Coronary artery (tissue), 2 donors: ENCODE measurements around the gene PTRHD1.

ENCODE experiments used
- DNase-seq: peaks from one replicate; pipeline ENCODE4 v3.0.0-alpha.2; 2017; ENCODE audit warnings: low spot score
- H3K27ac ChIP-seq, 2 donors: fragments of 200-600 bp; sonication (generic); one replicate each; pipeline ENCODE4 v1.5.1; 2016 to 2019
- H3K4me3 ChIP-seq: fragments of 200-600 bp; sonication (generic); 2 replicates; pipeline ENCODE4 v1.5.1; 2016; ENCODE audit warnings: mild to moderate bottlenecking, moderate library complexity
- CTCF ChIP-seq: fragments of 200-600 bp; sonication (generic); IDR thresholded peaks from one replicate; pipeline ENCODE4 v1.5.1; 2019; ENCODE audit warnings: antibody characterized with exemption

PTRHD1 gene

GRCh38 chr2:24792874-24793760 is at the start of gene PTRHD1, which contains the start of gene CENPO:
Gene PTRHD1 (minus strand): TSS chr2:24793391. CDS start chr2:24793377, 14 bp downstream.
Gene CENPO (plus strand): TSS chr2:24793425. CDS start chr2:24793920, 495 bp downstream.
- peak within 1 kb of the TSS; percentile 88 for H3K4me3 ChIP-seq
- peak; percentile 96 for DNase-seq
- TF ChIP-seq CTCF, result peak; percentile 32
- H3K27ac ChIP-seq, result peak within 1 kb of the TSS; percentile 96 to 98

- no peak for DNase-seq
- TF ChIP-seq CTCF, result no peak
- H3K27ac ChIP-seq, result no peak overlapping the region
- H3K4me3 ChIP-seq, result no peak overlapping the region
Observed at GRCh38 chr2:24842081-24843050, 49.2 kb upstream of the PTRHD1 start.

- Histone ChIP-seq H3K4me3 (no peak overlapping the region), H3K27ac (no peak overlapping the region)
- DNase-seq, result no peak
- no peak for TF ChIP-seq CTCF
Observed at GRCh38 chr2:24840962-24841945, 48.1 kb upstream of the PTRHD1 start.

- no peak for TF ChIP-seq CTCF
- H3K27ac ChIP-seq, result no peak overlapping the region
- no peak for DNase-seq
- no peak overlapping the region for H3K4me3 ChIP-seq
Observed at GRCh38 chr2:24840164-24840869, 47.1 kb upstream of the PTRHD1 start.

- no peak overlapping the region for H3K27ac ChIP-seq
- H3K4me3 ChIP-seq, result no peak overlapping the region
- no peak for TF ChIP-seq CTCF
- no peak for DNase-seq
Observed at GRCh38 chr2:24839729-24840128, 46.5 kb upstream of the PTRHD1 start.
